ENCODE measurements around the gene PIK3C2B.

The PIK3C2B gene

DNA sequence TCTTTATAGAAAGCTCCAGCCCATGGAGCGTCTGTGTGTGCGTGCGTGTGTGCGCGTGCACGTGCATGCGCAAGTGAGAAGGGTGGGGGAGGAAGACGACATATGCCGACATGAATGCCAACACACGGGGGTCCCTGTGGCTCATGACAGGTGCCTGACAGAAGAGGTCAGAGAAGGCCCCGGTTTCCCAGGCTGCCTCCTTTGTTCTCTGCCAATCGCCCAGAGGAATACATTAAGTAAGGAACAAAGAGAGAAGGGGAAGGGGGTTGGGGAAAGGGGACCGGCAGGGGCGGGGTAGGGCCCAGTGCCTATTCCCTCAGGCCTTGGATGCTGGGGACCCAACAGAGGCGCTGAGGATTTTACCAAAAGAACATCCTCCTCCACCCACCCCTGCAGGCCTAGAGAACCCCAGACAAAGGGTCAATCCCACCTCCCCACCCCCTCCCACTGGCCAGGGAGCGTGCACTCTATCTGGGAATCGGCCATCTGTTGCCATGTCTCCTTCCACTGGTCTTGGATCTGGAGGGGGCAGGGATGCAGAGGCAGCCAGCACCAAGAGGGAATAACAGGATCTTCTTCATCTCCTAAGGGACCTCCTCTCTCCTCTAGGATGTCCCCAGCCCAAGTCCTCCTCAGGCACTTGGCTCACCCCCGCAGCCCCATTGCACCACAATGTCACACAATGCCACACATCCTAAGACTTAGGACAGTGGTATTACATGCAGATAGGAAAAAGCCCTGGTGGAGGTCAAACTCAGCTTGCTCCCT lies 39.4 kb downstream of the PIK3C2B start:
- Mint-ChIP-seq H3K36me3 (peaks cover 45% of the 10 kb centered on the region), H3K4me3 (no peak overlapping the region), H3K27ac (peak overlapping the region; percentile 54), H3K9me3 (no peaks in the 10 kb centered on the region), H3K4me1 (peaks cover 38% of the 10 kb centered on the region), H3K27me3 (no peaks in the 10 kb centered on the region)
- CTCF ChIA-PET: interaction anchor here (0.8 to 15.5 kb wide), 3 partner anchors 9 to 45 kb away, joined by 4 to 508 read pairs (median 22); partner anchors contain the start of gene PIK3C2B
- no peak for DNase-seq

- CTCF ChIA-PET: interaction anchor here (0.8 to 15.5 kb wide), 3 partner anchors 8 to 56 kb away, joined by 3 to 508 read pairs (median 4); partner anchors contain the start of gene PIK3C2B
- Mint-ChIP-seq H3K27ac (peak overlapping the region; percentile 54), H3K9me3 (no peaks in the 10 kb centered on the region), H3K36me3 (peaks cover 38% of the 10 kb centered on the region), H3K27me3 (no peaks in the 10 kb centered on the region), H3K4me3 (no peak overlapping the region), H3K4me1 (peaks cover 38% of the 10 kb centered on the region)
- DNase-seq: no peak
Observed at GRCh38 chr1:204454476-204454875, 40.1 kb downstream of the PIK3C2B start.

GRCh38 chr1:204453141-204453772 lies 41.3 kb downstream of the PIK3C2B start:
- DNase-seq: peak; percentile 81

GRCh38 chr1:204451352-204452124 lies 43.1 kb downstream of the PIK3C2B start:
- DNase-seq: no peak
- CTCF ChIA-PET: interaction anchor here (0.9 to 15.5 kb wide), 3 partner anchors 14 to 355 kb away, joined by 3 to 508 read pairs (median 6); partner anchors contain the start of gene PIK3C2B
- H3K36me3 Mint-ChIP-seq: peaks cover 37% of the 10 kb centered on the region
- no peak overlapping the region for H3K4me3 Mint-ChIP-seq
- H3K9me3 Mint-ChIP-seq: no peaks in the 10 kb centered on the region
- H3K27me3 Mint-ChIP-seq: no peaks in the 10 kb centered on the region
- peak overlapping the region; percentile 25 for H3K27ac Mint-ChIP-seq
- H3K4me1 Mint-ChIP-seq: peaks cover 58% of the 10 kb centered on the region

More at GRCh38 chr1:204453141-204453772, 41.3 kb downstream of the PIK3C2B start:
- H3K4me3 Mint-ChIP-seq: peak overlapping the region; percentile 19
- CTCF ChIA-PET: interaction anchor here (15.5 kb wide), 1 partner anchor 47 kb away, joined by 508 read pairs; the partner anchor contains the start of gene PIK3C2B
- H3K36me3 Mint-ChIP-seq: peaks cover 35% of the 10 kb centered on the region
- H3K27ac Mint-ChIP-seq: peak overlapping the region; percentile 87
- no peaks in the 10 kb centered on the region for H3K27me3 Mint-ChIP-seq
- H3K4me1 Mint-ChIP-seq: peaks cover 50% of the 10 kb centered on the region
- no peaks in the 10 kb centered on the region for H3K9me3 Mint-ChIP-seq

- H3K27ac Mint-ChIP-seq: no peak overlapping the region
- DNase-seq: no peak
- H3K4me1 Mint-ChIP-seq: peaks cover 63% of the 10 kb centered on the region
- H3K4me3 Mint-ChIP-seq: no peak overlapping the region
- CTCF ChIA-PET: interaction anchor here (0.6 to 15.5 kb wide), 6 partner anchors 13 to 356 kb away, joined by 3 to 508 read pairs (median 4); partner anchors contain the start of gene PIK3C2B
- peaks cover 42% of the 10 kb centered on the region for H3K36me3 Mint-ChIP-seq
- no peaks in the 10 kb centered on the region for H3K9me3 Mint-ChIP-seq
- no peaks in the 10 kb centered on the region for H3K27me3 Mint-ChIP-seq
Observed at GRCh38 chr1:204450461-204451257, 43.9 kb downstream of the PIK3C2B start.

GRCh38 chr1:204449678-204450280 lies 44.8 kb downstream of the PIK3C2B start:
- CTCF ChIA-PET: interaction anchor here (0.6 to 15.5 kb wide), 5 partner anchors 18 to 357 kb away, joined by 3 to 508 read pairs (median 6); partner anchors contain the start of gene PIK3C2B
- H3K4me1 Mint-ChIP-seq: peaks cover 61% of the 10 kb centered on the region
- no peaks in the 10 kb centered on the region for H3K27me3 Mint-ChIP-seq
- no peak overlapping the region for H3K4me3 Mint-ChIP-seq
- H3K36me3 Mint-ChIP-seq: peaks cover 46% of the 10 kb centered on the region
- no peaks in the 10 kb centered on the region for H3K9me3 Mint-ChIP-seq
- DNase-seq: no peak
- no peak overlapping the region for H3K27ac Mint-ChIP-seq

GRCh38 chr1:204448991-204449677 lies 45.5 kb downstream of the PIK3C2B start:
- Mint-ChIP-seq H3K4me1 (peaks cover 62% of the 10 kb centered on the region), H3K36me3 (peaks cover 48% of the 10 kb centered on the region), H3K27ac (no peak overlapping the region), H3K27me3 (no peaks in the 10 kb centered on the region), H3K9me3 (no peaks in the 10 kb centered on the region), H3K4me3 (no peak overlapping the region)
- DNase-seq: no peak
- CTCF ChIA-PET: interaction anchor here (0.6 to 15.5 kb wide), 7 partner anchors 17 to 358 kb away, joined by 4 to 508 read pairs (median 7); partner anchors contain the start of gene PIK3C2B

DNA sequence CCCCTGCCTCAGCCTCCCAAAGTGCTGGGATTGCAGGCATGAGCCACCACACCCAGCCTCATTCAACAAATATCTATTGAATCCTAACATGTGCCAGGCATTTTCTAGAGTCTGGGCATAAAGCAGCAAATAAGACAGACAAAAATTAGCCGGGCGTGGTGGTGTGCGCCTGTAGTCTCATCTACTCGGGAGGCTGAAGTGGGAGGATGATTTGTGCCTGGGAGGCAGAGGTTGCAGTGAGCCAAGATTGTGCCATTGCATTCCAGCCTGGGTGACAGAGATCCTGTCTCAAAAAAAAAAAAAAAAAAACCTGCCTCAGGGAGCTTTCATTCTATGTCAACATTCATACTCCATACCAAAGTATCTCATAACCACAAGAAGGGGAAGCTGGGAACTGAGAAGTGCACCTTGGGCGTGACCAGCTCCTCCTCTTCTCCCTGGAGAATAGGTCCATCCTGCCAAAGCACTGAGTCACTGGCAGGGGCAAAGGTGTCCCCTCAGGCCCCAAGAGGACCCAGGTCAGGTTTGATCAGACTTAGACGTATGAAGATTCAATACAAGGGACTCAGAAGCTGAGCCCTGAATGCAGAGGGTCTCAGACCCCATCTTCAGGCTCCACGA lies 46.2 kb downstream of the PIK3C2B start:
- H3K27ac Mint-ChIP-seq: no peak overlapping the region

DNA sequence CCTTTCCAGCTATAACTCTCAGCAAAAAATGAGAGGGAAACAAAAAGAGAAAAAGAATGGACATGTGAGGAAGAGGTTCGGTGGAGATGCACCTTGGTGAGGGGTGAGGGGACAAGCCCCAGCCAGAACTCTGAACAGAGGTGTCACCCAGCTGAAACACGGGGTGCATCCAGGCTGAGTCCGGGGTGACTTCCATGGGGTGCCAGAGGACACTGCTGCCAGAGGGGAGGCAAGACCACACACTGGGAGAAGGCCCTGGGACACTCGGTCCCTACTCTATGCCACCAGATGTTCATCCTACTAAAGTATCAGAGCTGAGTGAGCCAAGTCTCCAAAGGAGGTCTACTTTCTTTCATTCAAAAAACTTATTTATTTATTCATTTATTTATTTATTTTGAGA lies 46.9 kb downstream of the PIK3C2B start:
- H3K27ac Mint-ChIP-seq: no peak overlapping the region
- peaks cover 51% of the 10 kb centered on the region for H3K36me3 Mint-ChIP-seq
- no peak for DNase-seq
- no peaks in the 10 kb centered on the region for H3K27me3 Mint-ChIP-seq
- H3K4me1 Mint-ChIP-seq: peaks cover 60% of the 10 kb centered on the region
- CTCF ChIA-PET: interaction anchor here (0.7 to 15.5 kb wide), 15 partner anchors 8 to 359 kb away, joined by 3 to 508 read pairs (median 10); partner anchors contain the start of gene PIK3C2B
- no peaks in the 10 kb centered on the region for H3K9me3 Mint-ChIP-seq
- no peak overlapping the region for H3K4me3 Mint-ChIP-seq

More for the DNA sequence above, 46.2 kb downstream of the PIK3C2B start:
- Mint-ChIP-seq H3K9me3 (no peaks in the 10 kb centered on the region), H3K4me1 (peaks cover 67% of the 10 kb centered on the region), H3K27me3 (no peaks in the 10 kb centered on the region), H3K36me3 (peaks cover 52% of the 10 kb centered on the region), H3K4me3 (no peak overlapping the region)
- DNase-seq: no peak
- CTCF ChIA-PET: interaction anchor here (0.6 to 15.5 kb wide), 10 partner anchors 15 to 358 kb away, joined by 3 to 508 read pairs (median 8); partner anchors contain the start of gene PIK3C2B

DNA sequence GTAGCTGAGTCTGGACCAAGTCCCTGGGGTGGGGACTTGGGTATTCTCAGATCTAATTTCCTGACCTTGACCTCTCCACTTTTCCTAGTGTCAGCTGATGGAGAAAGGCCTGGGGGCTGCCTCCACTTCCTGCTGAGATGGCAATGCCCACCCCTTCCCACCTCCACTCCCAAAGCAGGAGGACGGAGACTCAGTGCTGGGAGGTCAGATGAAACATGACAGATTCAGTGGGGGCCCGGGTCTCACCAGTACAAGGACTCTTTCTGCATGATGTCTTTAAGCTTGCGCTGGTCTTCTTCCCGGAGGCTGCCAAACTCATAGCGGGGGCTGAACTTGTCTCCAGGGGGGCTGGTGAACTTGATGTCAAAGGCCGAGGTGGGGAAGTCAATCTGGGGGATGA lies 47.4 kb downstream of the PIK3C2B start:
- no peak overlapping the region for H3K4me3 Mint-ChIP-seq
- H3K9me3 Mint-ChIP-seq: no peaks in the 10 kb centered on the region
- DNase-seq: no peak
- H3K36me3 Mint-ChIP-seq: peaks cover 55% of the 10 kb centered on the region
- H3K27me3 Mint-ChIP-seq: no peaks in the 10 kb centered on the region
- CTCF ChIA-PET: interaction anchor here (0.7 to 15.5 kb wide), 21 partner anchors 7 to 360 kb away, joined by 3 to 508 read pairs (median 6); partner anchors contain the start of gene PIK3C2B
- H3K27ac Mint-ChIP-seq: no peak overlapping the region
- peaks cover 58% of the 10 kb centered on the region for H3K4me1 Mint-ChIP-seq

GRCh38 chr1:204446413-204447111 lies 48.0 kb downstream of the PIK3C2B start:
- no peaks in the 10 kb centered on the region for H3K27me3 Mint-ChIP-seq
- no peak overlapping the region for H3K4me3 Mint-ChIP-seq
- peak overlapping the region; percentile 33 for H3K27ac Mint-ChIP-seq
- CTCF ChIA-PET: interaction anchor here (0.6 to 15.5 kb wide), 26 partner anchors 7 to 360 kb away, joined by 3 to 508 read pairs (median 7); partner anchors contain the start of gene PIK3C2B
- H3K4me1 Mint-ChIP-seq: peaks cover 53% of the 10 kb centered on the region
- H3K36me3 Mint-ChIP-seq: peaks cover 57% of the 10 kb centered on the region
- DNase-seq: peak; percentile 85
- H3K9me3 Mint-ChIP-seq: no peaks in the 10 kb centered on the region
